AG04450 (cell line): ENCODE measurements around the gene DPM1. TPM values are rescaled to one million over a fixed set of nuclear protein-coding genes. Genes with fewer than 3 reads are reported as not detected.

ENCODE experiments used
- CTCF ChIA-PET: fragments of 300-600, 350-600 bp; formaldehyde crosslinking; extraction: SDS; loops from one replicate; lab custom pipeline; 2022; ENCODE audit warnings: antibody characterized with exemption, inconsistent platforms; lab: Charles Lee
- POLR2A ChIA-PET: fragments of 350-600 bp; formaldehyde crosslinking; extraction: SDS; loops from one replicate; lab custom pipeline; 2021; ENCODE audit warnings: antibody characterized with exemption, inconsistent platforms; lab: Yijun Ruan, JAX
- DNase-seq: peaks from one replicate; pipeline ENCODE4 v3.0.0-alpha.2; 2011; ENCODE audit warnings: low read depth, low spot score
- H3K27ac ChIP-seq: one replicate; pipeline ENCODE4 v1.5.1; 2012; ENCODE audit warnings: low read depth, low read length, control low read depth
- H3K27me3 ChIP-seq: one replicate; pipeline ENCODE4 v1.6.0; 2012; ENCODE audit warnings: low read length; ENCODE audit not compliant: control insufficient read depth, insufficient read depth
- H3K4me3 ChIP-seq: 2 replicates; pipeline ENCODE4 v1.5.1; 2011; ENCODE audit warnings: mild to moderate bottlenecking, low read depth, low read length, control low read depth
- H3K9me3 ChIP-seq: 2 replicates; pipeline ENCODE4 v1.5.1; 2012; ENCODE audit warnings: low read length; ENCODE audit not compliant: control insufficient read depth, insufficient read depth
- polyA plus RNA-seq: library from polyadenylated mRNA; depleted of rRNA; stranded (reverse); fragments of >200 nt; gene quantifications from 2 replicates; pipeline ENCODE4 v1.2.3, GENCODE V29; 2011
- TF ChIP-seq, protein P1 (sequence below): IDR thresholded peaks from 2 replicates; pipeline ENCODE4 v1.5.1; 2011; ENCODE audit warnings: low read depth, low read length, control low read depth, inconsistent platforms

The DPM1 gene
- polyA plus RNA-seq, 1 experiment = 67.5 TPM

DNA sequence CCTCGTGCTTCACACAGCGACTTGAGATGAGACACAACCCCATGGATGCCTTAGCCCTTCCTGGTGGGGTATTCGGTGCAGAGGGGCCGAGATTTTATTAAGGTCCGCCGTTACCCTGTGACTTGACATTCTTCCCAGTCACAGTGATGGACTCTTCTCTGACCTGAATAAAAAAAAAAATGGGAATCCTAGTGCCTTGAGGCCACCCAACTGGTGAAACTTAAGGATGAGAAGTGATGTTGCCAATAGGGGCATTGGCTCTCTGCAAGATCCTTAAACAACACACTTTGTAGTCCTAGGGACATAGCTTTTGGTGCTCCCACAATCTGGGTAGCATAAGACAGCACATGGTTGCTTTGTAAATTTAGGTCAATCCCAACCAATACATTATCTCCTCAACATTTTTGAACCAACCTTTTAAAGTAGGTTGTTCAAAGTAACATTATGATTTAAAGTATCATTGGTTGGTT is 26.3 kb downstream of the DPM1 start:
- CTCF ChIA-PET = interaction anchor here (1.8 to 11.5 kb wide), 4 partner anchors 12 to 140 kb away, joined by 5 to 201 read pairs (median 22); partner anchors contain the start of genes BCAS4, DPM1 and MOCS3
- Histone ChIP-seq H3K27me3 (no peaks in the 10 kb centered on the region), H3K27ac (peak overlapping the region; percentile 76), H3K9me3 (no peaks in the 10 kb centered on the region), H3K4me3 (peak overlapping the region; percentile 28; the same call in 1 of the 2 replicates)
- POLR2A ChIA-PET = interaction anchor here (0.5 to 3.7 kb wide), 6 partner anchors 10 to 141 kb away, joined by 3 to 17 read pairs (median 6); partner anchors contain the start of genes BCAS4, DPM1 and MOCS3
- TF ChIP-seq, protein P1, sequence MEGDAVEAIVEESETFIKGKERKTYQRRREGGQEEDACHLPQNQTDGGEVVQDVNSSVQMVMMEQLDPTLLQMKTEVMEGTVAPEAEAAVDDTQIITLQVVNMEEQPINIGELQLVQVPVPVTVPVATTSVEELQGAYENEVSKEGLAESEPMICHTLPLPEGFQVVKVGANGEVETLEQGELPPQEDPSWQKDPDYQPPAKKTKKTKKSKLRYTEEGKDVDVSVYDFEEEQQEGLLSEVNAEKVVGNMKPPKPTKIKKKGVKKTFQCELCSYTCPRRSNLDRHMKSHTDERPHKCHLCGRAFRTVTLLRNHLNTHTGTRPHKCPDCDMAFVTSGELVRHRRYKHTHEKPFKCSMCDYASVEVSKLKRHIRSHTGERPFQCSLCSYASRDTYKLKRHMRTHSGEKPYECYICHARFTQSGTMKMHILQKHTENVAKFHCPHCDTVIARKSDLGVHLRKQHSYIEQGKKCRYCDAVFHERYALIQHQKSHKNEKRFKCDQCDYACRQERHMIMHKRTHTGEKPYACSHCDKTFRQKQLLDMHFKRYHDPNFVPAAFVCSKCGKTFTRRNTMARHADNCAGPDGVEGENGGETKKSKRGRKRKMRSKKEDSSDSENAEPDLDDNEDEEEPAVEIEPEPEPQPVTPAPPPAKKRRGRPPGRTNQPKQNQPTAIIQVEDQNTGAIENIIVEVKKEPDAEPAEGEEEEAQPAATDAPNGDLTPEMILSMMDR = no peak
- no peak for DNase-seq

DNA sequence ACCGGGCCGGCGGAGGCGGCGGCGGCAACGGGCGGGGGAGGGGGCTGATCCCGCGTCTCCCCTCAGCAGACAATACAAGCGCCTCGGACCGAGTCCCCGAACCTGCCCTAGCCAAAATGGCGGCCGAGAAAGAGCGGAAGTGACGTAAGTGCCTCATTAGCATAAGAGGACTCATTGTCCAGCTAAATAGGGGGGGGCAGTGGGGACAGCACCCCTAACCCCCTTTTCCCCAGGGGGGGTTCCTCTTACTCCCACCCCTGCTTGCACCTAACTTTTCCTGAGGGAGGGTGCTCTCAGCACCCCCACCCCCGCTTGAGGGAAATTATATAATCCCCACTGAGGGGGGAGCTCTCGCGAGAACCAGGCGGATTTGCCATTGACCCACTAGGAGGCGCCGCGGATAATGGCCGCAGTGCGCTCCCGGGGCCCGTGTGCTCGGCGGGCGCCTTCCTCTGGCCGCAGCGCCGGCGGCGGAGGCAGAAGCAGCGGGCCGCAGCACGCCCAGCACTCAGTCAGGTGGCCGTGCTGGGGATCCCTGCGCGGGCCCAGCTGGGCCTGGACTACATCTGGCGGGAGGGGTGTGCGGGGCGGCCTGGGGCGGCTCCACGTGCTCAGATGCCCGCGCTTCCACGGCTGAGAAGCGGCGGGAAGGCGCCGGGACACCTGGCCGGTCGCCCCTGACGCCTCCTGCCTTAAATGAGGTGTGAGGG is 26.9 kb downstream of the DPM1 start, which contains the start of gene ADNP:
Gene ADNP, minus strand, starts transcription at position 132 of the 710 bp plus-strand sequence. CDS start 27,441 bp downstream, outside the sequence.
- ChIA-PET CTCF (interaction anchor here (0.5 to 11.5 kb wide), 10 partner anchors 9 to 999 kb away, joined by 3 to 201 read pairs (median 4); partner anchors contain the start of genes BCAS4, DPM1 and MOCS3), POLR2A (interaction anchor here (0.5 to 3.7 kb wide), 13 partner anchors 9 to 848 kb away, joined by 3 to 17 read pairs (median 4); partner anchors contain the start of genes BCAS4, DPM1 and MOCS3)
- peak within 1 kb of the TSS; percentile 86 for H3K4me3 ChIP-seq
- DNase-seq = peak; percentile 61
- TF ChIP-seq, protein P1 = peak; percentile 61
- H3K27ac ChIP-seq = peak within 1 kb of the TSS; percentile 84
- no peaks in the 10 kb centered on the region for H3K27me3 ChIP-seq
- H3K9me3 ChIP-seq = no peaks in the 10 kb centered on the region

DNA sequence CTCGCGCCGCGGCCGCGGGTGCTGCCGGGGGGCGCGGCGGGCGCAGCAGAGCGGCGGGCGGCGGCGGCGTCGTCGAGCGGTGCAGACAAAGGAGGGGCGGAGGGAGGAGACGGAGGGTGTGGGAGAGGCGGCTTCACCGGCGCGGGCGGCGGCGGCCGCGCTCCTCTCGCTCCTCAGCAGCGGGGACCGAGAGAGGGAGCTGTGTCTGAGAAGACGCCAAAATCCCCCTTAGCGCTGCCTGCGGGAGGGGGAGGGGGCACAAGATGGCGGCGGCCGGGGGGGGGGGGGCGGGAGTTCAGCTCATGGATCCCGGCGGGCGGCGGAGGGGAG is 27.4 kb downstream of the DPM1 start:
- no peaks in the 10 kb centered on the region for H3K9me3 ChIP-seq
- no peak for DNase-seq
- peak overlapping the region; percentile 86 for H3K4me3 ChIP-seq
- H3K27ac ChIP-seq = peak overlapping the region; percentile 84
- ChIA-PET POLR2A (interaction anchor here (0.6 to 3.7 kb wide), 12 partner anchors 10 to 847 kb away, joined by 3 to 17 read pairs (median 4); partner anchors contain the start of genes BCAS4, DPM1 and MOCS3), CTCF (interaction anchor here (0.5 to 11.5 kb wide), 10 partner anchors 9 to 999 kb away, joined by 3 to 201 read pairs (median 4); partner anchors contain the start of genes BCAS4, DPM1 and MOCS3)
- H3K27me3 ChIP-seq = no peaks in the 10 kb centered on the region
- TF ChIP-seq, protein P1 = no peak

DNA sequence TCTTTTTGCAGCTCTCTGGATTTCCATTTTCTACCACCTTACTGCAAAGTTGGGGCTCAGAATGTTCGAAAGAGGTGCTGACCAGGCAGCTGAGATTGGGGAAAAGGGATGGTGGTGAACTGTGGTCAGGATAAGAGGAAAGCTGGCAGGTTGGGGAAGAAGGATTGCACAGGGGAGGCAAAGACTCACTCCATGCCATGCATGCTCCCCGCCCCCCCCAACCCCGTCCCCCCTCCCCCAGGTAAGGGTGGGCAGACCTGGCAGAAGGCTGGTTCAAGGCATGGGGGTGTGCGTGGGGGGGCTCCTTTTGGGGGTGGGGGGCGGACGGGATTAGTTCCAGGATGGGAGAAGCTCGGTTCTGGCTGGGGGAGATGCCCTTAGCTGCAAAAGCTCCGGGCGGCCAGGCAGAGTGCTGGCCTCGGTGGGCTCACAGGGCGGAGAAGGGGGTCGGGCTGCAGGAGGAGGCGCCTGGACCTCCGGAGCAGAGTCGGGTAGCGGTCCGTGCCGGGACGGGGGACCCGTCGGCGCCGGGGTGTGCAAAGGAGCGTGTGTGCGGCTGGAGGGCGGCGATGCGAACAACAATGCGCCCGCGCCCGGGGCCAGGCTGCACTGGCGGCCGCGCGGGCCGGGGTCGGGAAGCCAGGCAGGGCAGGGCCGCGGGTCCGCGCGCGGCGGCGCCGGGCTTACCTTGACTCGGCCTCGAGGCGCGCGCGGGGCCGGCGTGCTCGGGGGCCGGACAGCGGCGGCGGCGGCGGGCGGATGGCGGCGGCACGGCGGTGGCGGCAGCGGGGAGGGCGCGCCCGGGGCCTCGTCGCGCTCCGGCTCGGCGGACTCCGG is 28.0 kb downstream of the DPM1 start:
- Histone ChIP-seq H3K9me3 (no peaks in the 10 kb centered on the region), H3K27ac (peak overlapping the region; percentile 13), H3K27me3 (no peaks in the 10 kb centered on the region), H3K4me3 (peak overlapping the region; percentile 86)
- TF ChIP-seq, protein P1 = no peak
- CTCF ChIA-PET = interaction anchor here (0.5 to 11.5 kb wide), 26 partner anchors 10 to 405 kb away, joined by 3 to 201 read pairs (median 5); partner anchors contain the start of genes BCAS4, DPM1 and MOCS3
- POLR2A ChIA-PET = interaction anchor here (0.6 to 3.7 kb wide), 8 partner anchors 11 to 847 kb away, joined by 3 to 17 read pairs (median 9); partner anchors contain the start of genes BCAS4, DPM1 and MOCS3
- no peak for DNase-seq
